Neuron (in vitro differentiated cells): ENCODE results near the gene SNAPC2.

Source experiments
- H2AFZ ChIP-seq: one replicate; pipeline ENCODE4 v1.6.1; 2013; ENCODE audit warnings: low read depth, mild to moderate bottlenecking, inconsistent platforms, low read length, moderate library complexity
- H3K27me3 ChIP-seq: one replicate; pipeline ENCODE4 v1.6.1; 2013; ENCODE audit warnings: low read length; ENCODE audit not compliant: insufficient read depth
- H3K36me3 ChIP-seq: one replicate; pipeline ENCODE4 v1.6.1; 2013; ENCODE audit warnings: low read length; ENCODE audit not compliant: insufficient read depth
- H3K4me1 ChIP-seq: one replicate; pipeline ENCODE4 v1.6.1; 2013; ENCODE audit warnings: low read length; ENCODE audit not compliant: insufficient read depth
- H3K4me3 ChIP-seq: 2 replicates; pipeline ENCODE4 v1.5.1; 2013; ENCODE audit warnings: mild to moderate bottlenecking, low read length, moderate library complexity
- H3K9me3 ChIP-seq: one replicate; pipeline ENCODE4 v1.6.1; 2013; ENCODE audit warnings: low read length

SNAPC2 gene

GRCh38 chr19:7971553-7972520 lies 51.7 kb downstream of the SNAPC2 start:
- H2AFZ ChIP-seq = no peak overlapping the region
- H3K36me3 ChIP-seq = peaks cover 72% of the 10 kb centered on the region
- no peaks in the 10 kb centered on the region for H3K9me3 ChIP-seq
- no peaks in the 10 kb centered on the region for H3K27me3 ChIP-seq
- no peak overlapping the region for H3K4me3 ChIP-seq
- no peaks in the 10 kb centered on the region for H3K4me1 ChIP-seq
